IMR-90 (cell line): Measurements from ENCODE around the gene HAUS7. TPM values are rescaled to one million over a fixed set of nuclear protein-coding genes. Genes with fewer than 3 reads are reported as not detected.

Source experiments
- ATAC-seq: fragments of 200-7000 bp; cut with Tn5 transposase; 2 replicates; pipeline ENCODE4 v1.9.1; 2020; ENCODE audit warnings: low read depth, mild to moderate bottlenecking, moderate library complexity
- BruUV-seq: library from RNA; stranded (reverse); fragments of 400-500 nt; replicated peaks from 2 replicates; lab custom pipeline; 2021; lab: Mats Ljungman, UMichigan
- CTCF ChIA-PET: fragments of 300-600 bp; formaldehyde crosslinking; extraction: SDS; loops from one replicate; lab custom pipeline; 2021; ENCODE audit warnings: antibody characterized with exemption; lab: Yijun Ruan, JAX
- POLR2A ChIA-PET: fragments of 300-600 bp; sonication (Branson Sonifier 250); formaldehyde crosslinking; loops from one replicate; lab custom pipeline; 2022; ENCODE audit warnings: antibody characterized with exemption; ENCODE audit not compliant: unreplicated experiment; lab: Charles Lee
- DNase-seq: peaks from one replicate; pipeline ENCODE4 v3.0.0; 2013
- H2AFZ ChIP-seq: replicated peaks from 2 replicates; pipeline ENCODE3; 2013; ENCODE audit warnings: low read length, mild to moderate bottlenecking; ENCODE audit not compliant: poor library complexity
- H2AK5ac ChIP-seq: 2 replicates; pipeline ENCODE4 v1.6.1; 2013; ENCODE audit warnings: low read depth, low read length, inconsistent platforms
- H2AK9ac ChIP-seq: replicated peaks from 2 replicates; pipeline ENCODE3; 2013; ENCODE audit warnings: mild to moderate bottlenecking, low read depth, low read length, moderate library complexity; ENCODE audit not compliant: poor library complexity
- H2BK120ac ChIP-seq: 2 replicates; pipeline ENCODE4 v1.6.1; 2013; ENCODE audit warnings: low read depth, low read length, inconsistent platforms
- H2BK15ac ChIP-seq: 3 replicates; pipeline ENCODE4 v1.6.1; 2013; ENCODE audit warnings: low read depth, low read length, inconsistent platforms
- H2BK20ac ChIP-seq: 2 replicates; pipeline ENCODE4 v1.6.1; 2013; ENCODE audit warnings: low read depth, mild to moderate bottlenecking, inconsistent platforms, low read length, moderate library complexity
- H2BK5ac ChIP-seq: 2 replicates; pipeline ENCODE4 v1.6.1; 2013; ENCODE audit warnings: mild to moderate bottlenecking, low read depth, low read length, inconsistent platforms; ENCODE audit not compliant: poor library complexity, severe bottlenecking
- H3K14ac ChIP-seq: replicated peaks from 2 replicates; pipeline ENCODE4 v1.6.1; 2013; ENCODE audit warnings: low read depth, low read length, inconsistent platforms
- H3K18ac ChIP-seq: 2 replicates; pipeline ENCODE4 v1.6.1; 2013; ENCODE audit warnings: low read depth, low read length, control low read depth
- H3K23ac ChIP-seq: 2 replicates; pipeline ENCODE4 v1.6.1; 2013; ENCODE audit warnings: low read depth, low read length, inconsistent platforms
- H3K27ac ChIP-seq: 2 replicates; pipeline ENCODE4 v1.5.1; 2013; ENCODE audit warnings: mild to moderate bottlenecking, control low read depth, low read length; ENCODE audit not compliant: insufficient read depth
- H3K27me3 ChIP-seq: 2 replicates; pipeline ENCODE4 v1.6.1; 2013; ENCODE audit warnings: low read length; ENCODE audit not compliant: control insufficient read depth, insufficient read depth
- H3K36me3 ChIP-seq: 2 replicates; pipeline ENCODE4 v1.6.1; 2013; ENCODE audit warnings: low read length, mixed read lengths; ENCODE audit not compliant: control insufficient read depth, insufficient read depth
- H3K4ac ChIP-seq: 2 replicates; pipeline ENCODE4 v1.6.1; 2013; ENCODE audit warnings: low read depth, low read length, inconsistent platforms
- H3K4me1 ChIP-seq: 2 replicates; pipeline ENCODE4 v1.6.1; 2013; ENCODE audit warnings: low read length, mixed read lengths; ENCODE audit not compliant: control insufficient read depth, insufficient read depth
- H3K4me2 ChIP-seq: 2 replicates; pipeline ENCODE4 v1.6.1; 2013; ENCODE audit warnings: low read depth, mild to moderate bottlenecking, control low read depth, low read length, moderate library complexity
- H3K4me3 ChIP-seq: 2 replicates; pipeline ENCODE4 v1.5.1; 2013; ENCODE audit warnings: low read depth, mild to moderate bottlenecking, control low read depth, low read length, moderate library complexity; ENCODE audit not compliant: insufficient read depth
- H3K56ac ChIP-seq: 2 replicates; pipeline ENCODE4 v1.6.1; 2013; ENCODE audit warnings: low read length, inconsistent platforms; ENCODE audit not compliant: insufficient read depth; ENCODE audit errors: extremely low read depth
- H3K79me1 ChIP-seq, 2 experiments: 2 replicates each; pipeline ENCODE4 v1.6.1; 2013; ENCODE audit warnings: low read length in 2 of 2, inconsistent platforms in 1 of 2, low read depth in 1 of 2
- H3K9ac ChIP-seq: 2 replicates; pipeline ENCODE4 v1.6.1; 2013; ENCODE audit warnings: low read depth, low read length, control low read depth
- H3K9me1 ChIP-seq: 2 replicates; pipeline ENCODE4 v1.6.1; 2013; ENCODE audit warnings: low read length, inconsistent platforms; ENCODE audit not compliant: insufficient read depth
- H3K9me3 ChIP-seq: 2 replicates; pipeline ENCODE4 v1.6.1; 2013; ENCODE audit warnings: low read length; ENCODE audit not compliant: control insufficient read depth, insufficient read depth
- H4K20me1 ChIP-seq: 2 replicates; pipeline ENCODE4 v1.6.1; 2013; ENCODE audit warnings: low read length, inconsistent platforms; ENCODE audit not compliant: insufficient read depth
- H4K5ac ChIP-seq: 2 replicates; pipeline ENCODE4 v1.6.1; 2013; ENCODE audit warnings: mild to moderate bottlenecking, low read depth, low read length, control low read depth
- H4K8ac ChIP-seq, 2 experiments: 2 replicates each; pipeline ENCODE4 v1.6.1; 2013; ENCODE audit warnings: low read depth in 2 of 2, low read length in 2 of 2, control low read depth in 1 of 2, inconsistent platforms in 1 of 2
- H4K91ac ChIP-seq: 2 replicates; pipeline ENCODE4 v1.6.1; 2013; ENCODE audit warnings: low read depth, low read length, inconsistent platforms; ENCODE audit not compliant: insufficient read depth
- BHLHE40 ChIP-seq: fragments of 150-350 bp; IDR thresholded peaks from 2 replicates; pipeline ENCODE4 v1.6.1; 2016; ENCODE audit warnings: mild to moderate bottlenecking, low read depth, low read length
- CEBPB ChIP-seq: IDR thresholded peaks from 2 replicates; pipeline ENCODE4 v1.6.1; 2012; ENCODE audit warnings: low read depth, low read length, improper control_type of control experiment
- MAFK ChIP-seq: IDR thresholded peaks from 2 replicates; pipeline ENCODE4 v1.6.1; 2012; ENCODE audit warnings: low read depth, low read length, improper control_type of control experiment
- MAZ ChIP-seq: IDR thresholded peaks from 2 replicates; pipeline ENCODE4 v1.6.1; 2012; ENCODE audit warnings: low read depth, mild to moderate bottlenecking, low read length, improper control_type of control experiment, moderate library complexity, borderline replicate concordance
- MXI1 ChIP-seq: IDR thresholded peaks from 2 replicates; pipeline ENCODE4 v1.6.1; 2012; ENCODE audit warnings: low read depth, mild to moderate bottlenecking, low read length, moderate library complexity, borderline replicate concordance
- NFE2L2 ChIP-seq: fragments of 150-350 bp; IDR thresholded peaks from 2 replicates; pipeline ENCODE4 v1.6.1; 2016; ENCODE audit warnings: low read depth, mild to moderate bottlenecking, low read length
- RAD21 ChIP-seq: IDR thresholded peaks from 2 replicates; pipeline ENCODE4 v1.6.1; 2012; ENCODE audit warnings: low read length, improper control_type of control experiment
- SMC3 ChIP-seq: fragments of 150-350 bp; IDR thresholded peaks from 2 replicates; pipeline ENCODE4 v1.6.1; 2016; ENCODE audit warnings: low read depth, mild to moderate bottlenecking, antibody characterized with exemption, low read length, moderate library complexity
- WGBS, 2 experiments: methylation state at CpG; one replicate each; pipeline versions ENCODE4 v1.1.5 to v1.1.7; 2013; ENCODE audit warnings: missing lambda C conversion rate in 2 of 2; ENCODE audit not compliant: insufficient read length in 1 of 2; ENCODE audit errors: extremely low coverage in 2 of 2; 5-methylcytosine and 5-hydroxymethylcytosine counted together
- dilution Hi-C: fragments of 300-500 bp; cut with HindIII; formaldehyde crosslinking; loops from one replicate; pipeline ENCODE4 v1.14.3; 2018; ENCODE audit warnings: low sequenced_read_pairs; ENCODE audit not compliant: unreplicated experiment
- in situ Hi-C: fragments of 300-500 bp; cut with MboI; formaldehyde crosslinking; loops from 3 replicates; pipeline ENCODE4 v1.14.3; 2019; ENCODE audit warnings: low sequenced_read_pairs, inconsistent platforms, mixed read lengths
- intact Hi-C: fragments of 100-400 bp; cut with micrococcal nuclease; formaldehyde crosslinking; loops from 2 replicates; pipeline ENCODE4 v1.10.0; 2022
- polyA plus RNA-seq, 3 experiments: library from polyadenylated mRNA; depleted of rRNA; stranded (reverse); fragments of >200 nt; gene quantifications; 2 replicates each; pipeline ENCODE4 v1.2.3, GENCODE V29; 2012; ENCODE audit warnings: low replicate concordance in 1 of 3
- total RNA-seq: library from RNA; depleted of rRNA; stranded (reverse); fragments of >200 nt; gene quantifications from 2 replicates; pipeline ENCODE4 v1.2.3, GENCODE V29; 2012
- TF ChIP-seq, protein P1 (sequence below): conservative IDR thresholded peaks from 2 replicates; pipeline ENCODE4 v1.5.1; 2012; ENCODE audit warnings: mild to moderate bottlenecking, low read depth, low read length, improper control_type of control experiment
- TF ChIP-seq, protein P2 (sequence below): fragments of 150-350 bp; IDR thresholded peaks from 2 replicates; pipeline ENCODE4 v1.6.1; 2017; ENCODE audit warnings: mild to moderate bottlenecking, antibody characterized with exemption, low read length, low read depth
- TF ChIP-seq, protein P3 (sequence below): fragments of 150-350 bp; IDR thresholded peaks from 2 replicates; pipeline ENCODE4 v1.6.1; 2016; ENCODE audit warnings: low read depth, mild to moderate bottlenecking, low read length, moderate library complexity, borderline replicate concordance

The HAUS7 gene
- total and polyA plus RNA-seq, 2 of the 4 experiments (the other 2 are of a cell fraction): 10.8 to 25.9 TPM

DNA sequence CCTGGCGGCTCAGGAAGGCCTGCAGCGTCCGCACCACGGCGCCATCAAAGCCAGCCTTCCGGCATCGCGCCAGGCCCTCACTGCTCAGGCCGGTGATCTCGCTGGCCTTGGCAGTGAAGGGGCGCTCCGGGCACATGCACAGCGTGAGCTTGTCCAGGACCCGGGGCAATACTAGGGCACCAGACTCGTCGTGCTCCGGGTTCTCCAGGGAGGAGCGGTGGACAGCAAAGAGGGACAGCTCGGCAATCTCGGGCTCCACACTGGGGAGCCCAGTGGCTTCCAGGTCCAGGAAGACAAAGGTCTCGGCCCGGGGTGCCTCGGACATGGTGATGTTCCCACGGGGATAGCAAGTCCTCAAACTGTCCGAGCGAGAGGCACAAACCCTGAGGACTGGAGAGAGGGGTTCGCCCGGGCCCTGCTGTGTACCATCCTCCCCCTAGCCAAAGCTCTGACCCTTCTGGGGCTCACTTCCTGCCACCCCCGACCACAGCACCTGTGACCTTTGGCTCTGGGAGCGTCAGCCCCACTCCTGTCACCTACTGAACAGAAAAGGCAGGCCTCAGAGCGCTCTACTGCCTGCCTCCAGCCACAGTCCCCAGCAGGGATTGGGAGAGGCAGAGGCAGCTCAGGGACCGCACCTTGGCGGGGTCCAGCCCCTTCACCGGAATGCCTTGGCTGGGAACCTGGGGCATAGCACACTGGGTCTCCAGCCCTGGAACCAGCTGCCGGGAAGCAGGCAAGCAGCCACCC, 25.1 kb downstream of the HAUS7 start (continued):
- TF ChIP-seq NFE2L2: no peak

DNA sequence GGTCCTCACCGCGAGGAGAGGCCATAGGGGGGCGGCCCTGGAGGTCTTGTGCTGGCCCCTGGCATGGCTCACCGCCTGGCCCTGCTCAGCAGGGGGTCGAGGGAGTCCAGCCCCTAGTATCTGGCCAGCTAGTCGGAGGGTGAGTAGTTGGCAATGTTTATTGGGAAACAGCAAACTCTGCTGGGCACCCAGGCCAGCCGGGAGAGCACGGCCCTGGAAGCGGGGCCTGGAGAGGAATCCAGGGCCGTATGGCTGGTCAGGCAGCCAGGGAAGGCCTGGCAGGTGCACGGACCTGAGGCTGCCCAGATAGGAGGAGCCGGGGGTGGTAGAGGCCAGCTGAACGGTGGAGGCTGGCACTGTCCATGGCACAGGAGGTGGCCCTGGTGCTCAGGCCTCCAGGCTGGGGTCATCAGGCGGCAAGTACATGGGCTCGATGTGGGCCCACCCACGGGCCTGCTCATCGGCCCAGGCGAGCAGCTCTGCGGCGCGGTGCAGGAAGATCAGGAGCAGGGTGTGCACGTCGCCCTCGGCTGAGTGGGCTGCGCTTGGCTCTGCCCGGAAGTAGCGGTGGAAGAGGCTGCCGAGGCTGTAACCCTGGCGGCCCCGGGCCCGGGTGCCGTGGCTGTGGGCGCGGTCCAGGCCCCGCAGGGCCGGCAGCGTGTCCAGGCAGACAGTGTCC, 25.9 kb downstream of the HAUS7 start:
- Histone ChIP-seq H3K4ac (no peak overlapping the region), H3K4me1 (no peaks in the 10 kb centered on the region), H3K23ac (no peak overlapping the region), H4K5ac (no peak overlapping the region), H3K9me1 (no peaks in the 10 kb centered on the region), H3K14ac (no peak overlapping the region), H3K79me1 (no peaks in the 10 kb centered on the region), H2BK20ac (no peak overlapping the region), H2AK9ac (no peak overlapping the region), H2AFZ (no peak overlapping the region), H3K9ac (no peak overlapping the region), H2BK5ac (no peak overlapping the region), H2BK120ac (no peak overlapping the region), H3K4me2 (no peak overlapping the region), H3K4me3 (no peak overlapping the region), H4K20me1 (no peaks in the 10 kb centered on the region; the same call in 1 of the 2 replicates), H2BK15ac (no peak overlapping the region), H2AK5ac (no peak overlapping the region), H3K27ac (no peak overlapping the region), H3K18ac (no peak overlapping the region), H3K27me3 (peaks cover 3% of the 10 kb centered on the region), H4K91ac (no peak overlapping the region), H4K8ac (no peak overlapping the region), H3K56ac (no peak overlapping the region), H3K9me3 (peaks cover 5% of the 10 kb centered on the region), H3K36me3 (no peaks in the 10 kb centered on the region)
- dilution Hi-C loops: no loop called here
- 87% methylated on average over 27 of the region's 37 CpGs; no CpG with 5 or more reads in 1 of the 2 experiments for WGBS, 2 experiments
- no TSS peak for BruUV-seq
- DNase-seq: no peak
- CTCF ChIA-PET: no interaction called here
- in situ Hi-C loops: no loop called here
- intact Hi-C loops: no loop called here
- no peak for ATAC-seq
- POLR2A ChIA-PET: no interaction called here
- TF ChIP-seq, protein P1, sequence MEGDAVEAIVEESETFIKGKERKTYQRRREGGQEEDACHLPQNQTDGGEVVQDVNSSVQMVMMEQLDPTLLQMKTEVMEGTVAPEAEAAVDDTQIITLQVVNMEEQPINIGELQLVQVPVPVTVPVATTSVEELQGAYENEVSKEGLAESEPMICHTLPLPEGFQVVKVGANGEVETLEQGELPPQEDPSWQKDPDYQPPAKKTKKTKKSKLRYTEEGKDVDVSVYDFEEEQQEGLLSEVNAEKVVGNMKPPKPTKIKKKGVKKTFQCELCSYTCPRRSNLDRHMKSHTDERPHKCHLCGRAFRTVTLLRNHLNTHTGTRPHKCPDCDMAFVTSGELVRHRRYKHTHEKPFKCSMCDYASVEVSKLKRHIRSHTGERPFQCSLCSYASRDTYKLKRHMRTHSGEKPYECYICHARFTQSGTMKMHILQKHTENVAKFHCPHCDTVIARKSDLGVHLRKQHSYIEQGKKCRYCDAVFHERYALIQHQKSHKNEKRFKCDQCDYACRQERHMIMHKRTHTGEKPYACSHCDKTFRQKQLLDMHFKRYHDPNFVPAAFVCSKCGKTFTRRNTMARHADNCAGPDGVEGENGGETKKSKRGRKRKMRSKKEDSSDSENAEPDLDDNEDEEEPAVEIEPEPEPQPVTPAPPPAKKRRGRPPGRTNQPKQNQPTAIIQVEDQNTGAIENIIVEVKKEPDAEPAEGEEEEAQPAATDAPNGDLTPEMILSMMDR: no peak
- TF ChIP-seq MXI1 (no peak), MAZ (no peak), MAFK (no peak), RAD21 (no peak), BHLHE40 (no peak), CEBPB (no peak), SMC3 (no peak)
- TF ChIP-seq, protein P2, sequence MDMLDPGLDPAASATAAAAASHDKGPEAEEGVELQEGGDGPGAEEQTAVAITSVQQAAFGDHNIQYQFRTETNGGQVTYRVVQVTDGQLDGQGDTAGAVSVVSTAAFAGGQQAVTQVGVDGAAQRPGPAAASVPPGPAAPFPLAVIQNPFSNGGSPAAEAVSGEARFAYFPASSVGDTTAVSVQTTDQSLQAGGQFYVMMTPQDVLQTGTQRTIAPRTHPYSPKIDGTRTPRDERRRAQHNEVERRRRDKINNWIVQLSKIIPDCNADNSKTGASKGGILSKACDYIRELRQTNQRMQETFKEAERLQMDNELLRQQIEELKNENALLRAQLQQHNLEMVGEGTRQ: no peak
- TF ChIP-seq, protein P3, sequence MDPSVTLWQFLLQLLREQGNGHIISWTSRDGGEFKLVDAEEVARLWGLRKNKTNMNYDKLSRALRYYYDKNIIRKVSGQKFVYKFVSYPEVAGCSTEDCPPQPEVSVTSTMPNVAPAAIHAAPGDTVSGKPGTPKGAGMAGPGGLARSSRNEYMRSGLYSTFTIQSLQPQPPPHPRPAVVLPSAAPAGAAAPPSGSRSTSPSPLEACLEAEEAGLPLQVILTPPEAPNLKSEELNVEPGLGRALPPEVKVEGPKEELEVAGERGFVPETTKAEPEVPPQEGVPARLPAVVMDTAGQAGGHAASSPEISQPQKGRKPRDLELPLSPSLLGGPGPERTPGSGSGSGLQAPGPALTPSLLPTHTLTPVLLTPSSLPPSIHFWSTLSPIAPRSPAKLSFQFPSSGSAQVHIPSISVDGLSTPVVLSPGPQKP: no peak
